CD4-positive, CD25-positive, alpha-beta regulatory T cell (primary cell): ENCODE data around the gene BCL2. TPM values are rescaled to one million over a fixed set of nuclear protein-coding genes. Genes with fewer than 3 reads are reported as not detected.
A peak's percentile ranks its signal among the peaks of the same experiment; 100 is the strongest.

Source experiments
- ATAC-seq, 2 donors: fragments of 150-1000 bp; cut with Tn5 transposase; one replicate each; pipeline ENCODE4 v1.10.0; 2021; ENCODE audit warnings: low read depth in 2 of 2, moderate number of reproducible peaks in 2 of 2, moderate library complexity in 1 of 2
- DNase-seq, 3 donors: peaks; one replicate each; pipeline versions ENCODE4 v3.0.0 to v3.0.0-alpha.2; 2012 to 2022; ENCODE audit warnings: mixed read lengths in 1 of 3
- H3K27ac ChIP-seq: one replicate; pipeline ENCODE4 v1.7.0; 2013; ENCODE audit warnings: mild to moderate bottlenecking, low read length; ENCODE audit not compliant: insufficient read depth, poor library complexity, severe bottlenecking
- H3K27me3 ChIP-seq: one replicate; pipeline ENCODE4 v1.7.0; 2013; ENCODE audit warnings: low read length; ENCODE audit not compliant: control insufficient read depth, insufficient read depth
- H3K36me3 ChIP-seq: one replicate; pipeline ENCODE4 v1.7.0; 2013; ENCODE audit warnings: mild to moderate bottlenecking, low read length, moderate library complexity; ENCODE audit not compliant: control insufficient read depth, insufficient read depth
- H3K4me1 ChIP-seq: 2 replicates; pipeline ENCODE4 v1.7.0; 2013; ENCODE audit warnings: mild to moderate bottlenecking, low read length; ENCODE audit not compliant: insufficient read depth, control insufficient read depth, poor library complexity, severe bottlenecking
- H3K4me3 ChIP-seq: one replicate; pipeline ENCODE4 v1.7.0; 2013; ENCODE audit warnings: low read depth, mild to moderate bottlenecking, low read length, moderate library complexity
- H3K9me3 ChIP-seq, 2 experiments: 1 replicate in 1 of 2; 2 replicates in 1 of 2; pipeline ENCODE4 v1.7.0; 2013; ENCODE audit warnings: low read length in 2 of 2, mild to moderate bottlenecking in 1 of 2, moderate library complexity in 1 of 2; ENCODE audit not compliant: control insufficient read depth in 2 of 2
- H3K27ac Mint-ChIP-seq, 3 donors: one replicate each; pipeline ENCODE4 v1.8.0; 2020 to 2022; ENCODE audit warnings: mild to moderate bottlenecking in 3 of 3, mixed read lengths in 3 of 3, moderate library complexity in 2 of 3
- H3K27me3 Mint-ChIP-seq: one replicate; pipeline ENCODE4 v1.8.0; 2022; ENCODE audit warnings: mild to moderate bottlenecking, mixed read lengths
- H3K36me3 Mint-ChIP-seq: one replicate; pipeline ENCODE4 v1.8.0; 2020; ENCODE audit warnings: mixed read lengths
- H3K4me1 Mint-ChIP-seq, 4 donors: one replicate each; pipeline ENCODE4 v1.8.0; 2020 to 2022; ENCODE audit warnings: mixed read lengths in 4 of 4, mild to moderate bottlenecking in 1 of 4
- H3K4me3 Mint-ChIP-seq, 4 donors: one replicate each; pipeline ENCODE4 v1.8.0; 2020 to 2022; ENCODE audit warnings: mild to moderate bottlenecking in 4 of 4, mixed read lengths in 4 of 4, moderate library complexity in 3 of 4
- H3K9me3 Mint-ChIP-seq, 7 donors: one replicate each; pipeline ENCODE4 v1.8.0; 2020 to 2022; ENCODE audit warnings: mixed read lengths in 7 of 7, mild to moderate bottlenecking in 3 of 7, moderate library complexity in 2 of 7
- polyA plus RNA-seq, 4 donors: library from polyadenylated mRNA; unstranded; fragments of 300-500 nt; fragmentation: Illumina TruSeq; gene quantifications; one replicate each; pipeline ENCODE4 v1.2.3, GENCODE V29; 2021
- total RNA-seq: library from RNA; stranded (reverse); gene quantifications from one replicate; pipeline ENCODE4 v1.2.3, GENCODE V29; 2022

BCL2 gene
- total and polyA plus RNA-seq, 5 donors from 2014 or later, result 19.1 to 125 (median 31.1) TPM

GRCh38 chr18:63287691-63288220 is 31.8 kb downstream of the BCL2 start:
- H3K4me3 ChIP-seq, result no peak overlapping the region
- H3K27ac Mint-ChIP-seq, result no peak overlapping the region
- peaks cover 37% of the 10 kb centered on the region for H3K36me3 Mint-ChIP-seq
- H3K9me3 ChIP-seq, result no peaks in the 10 kb centered on the region
- H3K9me3 Mint-ChIP-seq, result no peaks in the 10 kb centered on the region
- peaks cover 0 to 57% (median 38%) of the 10 kb centered on the region in 4 donors for H3K4me1 Mint-ChIP-seq
- no peak for ATAC-seq
- no peaks in the 10 kb centered on the region for H3K27me3 Mint-ChIP-seq
- peaks cover 15% of the 10 kb centered on the region for H3K36me3 ChIP-seq
- H3K27ac ChIP-seq, result no peak overlapping the region
- H3K4me1 ChIP-seq, result peaks cover 70% of the 10 kb centered on the region
- no peak for DNase-seq
- H3K4me3 Mint-ChIP-seq, result no peak overlapping the region
- H3K27me3 ChIP-seq, result no peaks in the 10 kb centered on the region

GRCh38 chr18:63286926-63287325 is 32.6 kb downstream of the BCL2 start:
- no peaks in the 10 kb centered on the region for H3K27me3 Mint-ChIP-seq
- H3K4me3 Mint-ChIP-seq, result peak overlapping the region in 1 of 4 donors; percentile 73
- H3K4me1 Mint-ChIP-seq, result peaks cover 5 to 54% (median 40%) of the 10 kb centered on the region in 4 donors

GRCh38 chr18:63284827-63285733 is 34.5 kb downstream of the BCL2 start:
- Mint-ChIP-seq H3K4me3 (peak overlapping the region in 3 of 4 donors; percentile 37 to 60 (median 45)), H3K9me3 (no peaks in the 10 kb centered on the region), H3K27ac (peak overlapping the region; percentile 20 to 48 (median 35)), H3K36me3 (peaks cover 39% of the 10 kb centered on the region), H3K27me3 (no peaks in the 10 kb centered on the region), H3K4me1 (peaks cover 21 to 63% (median 43%) of the 10 kb centered on the region in 4 donors)
- Histone ChIP-seq H3K36me3 (peaks cover 18% of the 10 kb centered on the region), H3K27ac (no peak overlapping the region), H3K4me1 (peaks cover 48% of the 10 kb centered on the region), H3K4me3 (no peak overlapping the region), H3K9me3 (no peaks in the 10 kb centered on the region), H3K27me3 (no peaks in the 10 kb centered on the region)
- ATAC-seq, result peak in 1 of 2 donors; percentile 45
- DNase-seq, result no peak

More at GRCh38 chr18:63286926-63287325, 32.6 kb downstream of the BCL2 start:
- Mint-ChIP-seq H3K27ac (peak overlapping the region in 1 of 3 donors; percentile 61), H3K9me3 (no peaks in the 10 kb centered on the region), H3K36me3 (peaks cover 34% of the 10 kb centered on the region)
- no peak for DNase-seq
- H3K27me3 ChIP-seq, result no peaks in the 10 kb centered on the region
- peaks cover 66% of the 10 kb centered on the region for H3K4me1 ChIP-seq
- H3K4me3 ChIP-seq, result peak overlapping the region; percentile 5
- no peaks in the 10 kb centered on the region for H3K9me3 ChIP-seq
- peak overlapping the region; percentile 19 for H3K27ac ChIP-seq
- H3K36me3 ChIP-seq, result peaks cover 10% of the 10 kb centered on the region
- ATAC-seq, result no peak

GRCh38 chr18:63284173-63284799 is 35.3 kb downstream of the BCL2 start:
- no peaks in the 10 kb centered on the region for H3K9me3 ChIP-seq
- H3K27me3 ChIP-seq, result no peaks in the 10 kb centered on the region
- Mint-ChIP-seq H3K4me3 (peak overlapping the region in 2 of 4 donors; percentile 9 to 39), H3K36me3 (peaks cover 40% of the 10 kb centered on the region), H3K9me3 (no peaks in the 10 kb centered on the region), H3K4me1 (peaks cover 27 to 65% (median 43%) of the 10 kb centered on the region in 4 donors), H3K27me3 (no peaks in the 10 kb centered on the region), H3K27ac (peak overlapping the region in 2 of 3 donors; percentile 35 to 48)
- H3K27ac ChIP-seq, result no peak overlapping the region
- peaks cover 22% of the 10 kb centered on the region for H3K36me3 ChIP-seq
- ATAC-seq, result no peak
- no peak overlapping the region for H3K4me3 ChIP-seq
- H3K4me1 ChIP-seq, result peaks cover 42% of the 10 kb centered on the region
- DNase-seq, result no peak

- peak overlapping the region in 1 of 4 donors; percentile 46 for H3K4me3 Mint-ChIP-seq
- peaks cover 35 to 73% (median 50%) of the 10 kb centered on the region in 4 donors for H3K4me1 Mint-ChIP-seq
- peak overlapping the region; percentile 26 to 80 (median 35) for H3K27ac Mint-ChIP-seq
- Histone ChIP-seq H3K36me3 (peaks cover 22% of the 10 kb centered on the region), H3K9me3 (no peaks in the 10 kb centered on the region), H3K4me3 (no peak overlapping the region), H3K4me1 (peaks cover 40% of the 10 kb centered on the region), H3K27ac (no peak overlapping the region), H3K27me3 (no peaks in the 10 kb centered on the region)
- no peak for ATAC-seq
- H3K9me3 Mint-ChIP-seq, result no peaks in the 10 kb centered on the region
- H3K36me3 Mint-ChIP-seq, result peaks cover 46% of the 10 kb centered on the region
- no peak for DNase-seq
- H3K27me3 Mint-ChIP-seq, result no peaks in the 10 kb centered on the region
These were observed 36.1 kb downstream of the BCL2 start for GRCh38 chr18:63283305-63284094.

- no peaks in the 10 kb centered on the region for H3K27me3 ChIP-seq
- H3K4me3 ChIP-seq, result no peak overlapping the region
- Mint-ChIP-seq H3K9me3 (no peaks in the 10 kb centered on the region), H3K27ac (peak overlapping the region in 1 of 3 donors; percentile 80), H3K36me3 (peaks cover 53% of the 10 kb centered on the region), H3K27me3 (no peaks in the 10 kb centered on the region), H3K4me3 (no peak overlapping the region), H3K4me1 (peaks cover 42 to 80% (median 56%) of the 10 kb centered on the region in 4 donors)
- ATAC-seq (no peak), DNase-seq (no peak)
- peaks cover 22% of the 10 kb centered on the region for H3K36me3 ChIP-seq
- H3K9me3 ChIP-seq, result no peaks in the 10 kb centered on the region
- no peak overlapping the region for H3K27ac ChIP-seq
- H3K4me1 ChIP-seq, result peaks cover 44% of the 10 kb centered on the region
These were observed 36.8 kb downstream of the BCL2 start for GRCh38 chr18:63282793-63283192.
